Measurements from ENCODE around the gene ABCG2. TPM values are rescaled to one million over a fixed set of nuclear protein-coding genes. Genes with fewer than 3 reads are reported as not detected.

ABCG2 gene
- total RNA-seq, 5 donors from 2014 or later (not counting 1 experiment from before 2014, with no cell fraction given), result 0.35 to 1.1 (median 0.44) TPM; not detected in 1

DNA sequence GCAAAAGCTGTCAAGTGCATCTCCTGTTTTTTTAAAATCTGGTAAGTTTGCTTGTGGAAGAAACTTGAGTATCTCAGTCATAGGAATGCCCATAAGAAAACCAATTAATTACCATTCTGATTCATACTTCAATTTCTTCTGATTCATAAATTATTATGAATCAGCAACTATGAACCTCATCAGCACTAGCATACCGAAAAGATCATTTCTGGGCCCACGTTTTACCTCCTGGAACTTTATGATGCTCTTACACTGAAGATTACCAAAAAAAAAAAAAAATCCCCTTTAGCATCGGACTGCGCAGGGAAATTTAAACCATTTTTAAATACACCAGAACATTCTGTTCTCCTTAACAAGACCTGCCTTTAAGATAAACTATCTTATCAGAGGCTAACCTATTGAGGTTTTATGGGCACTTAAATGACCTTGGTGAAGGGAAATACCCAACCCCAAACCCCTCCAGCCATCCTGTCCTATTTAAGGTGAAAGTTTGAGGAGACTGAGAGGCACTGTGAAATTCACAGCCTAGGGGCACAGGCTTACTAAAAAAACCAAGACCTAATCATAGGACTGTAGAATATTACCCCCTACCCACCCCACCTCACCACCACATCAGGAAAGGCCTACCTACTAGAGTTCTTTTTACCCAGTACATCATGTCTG lies 38.2 kb upstream of the ABCG2 start:
- POLR2A ChIA-PET, result interaction anchor here in 1 of 2 donors (0.6 kb wide), 1 partner anchor 120 kb away, joined by 3 read pairs; no protein-coding TSS in a partner anchor
- H3K27ac Mint-ChIP-seq, result no peak overlapping the region
- no peaks in the 10 kb centered on the region for H3K27me3 Mint-ChIP-seq
- DNase-seq (no peak), ATAC-seq (replicated peaks in 1 of 4) (no peak)
- Histone ChIP-seq H3K27ac (ENCODE audit: low read length) (no peak overlapping the region), H3K36me3 (ENCODE audit: control insufficient read depth in 2 of 2, extremely low read depth in 1 of 2, insufficient read depth in 1 of 2, low read length in 1 of 2) (no peaks in the 10 kb centered on the region), H3K9me3 (no peaks in the 10 kb centered on the region), H3K4me3 (ENCODE audit: control insufficient read depth in 1 of 2, extremely low read depth in 1 of 2, low read length in 1 of 2) (no peak overlapping the region), H3K4me1 (ENCODE audit: control insufficient read depth in 1 of 2, extremely low read depth in 1 of 2, insufficient read depth in 2 of 2, low read length in 2 of 2) (no peaks in the 10 kb centered on the region), H3K27me3 (replicated peaks in 1 of 2; ENCODE audit: control insufficient read depth in 2 of 2, extremely low read depth in 1 of 2, insufficient read depth in 2 of 2, low read length in 1 of 2) (no peaks in the 10 kb centered on the region)
- no peaks in the 10 kb centered on the region for H3K36me3 Mint-ChIP-seq
- CTCF ChIA-PET, result interaction anchor here (0.7 to 0.9 kb wide), 2 partner anchors 11 to 886 kb away, joined by 3 read pairs; no protein-coding TSS in a partner anchor
- no peak overlapping the region for H3K4me3 Mint-ChIP-seq
- WGBS (ENCODE audit: insufficient coverage), result 48% methylated on average over 2 of the region's 4 CpGs
- no peaks in the 10 kb centered on the region for H3K4me1 Mint-ChIP-seq
- no peaks in the 10 kb centered on the region for H3K9me3 Mint-ChIP-seq

DNA sequence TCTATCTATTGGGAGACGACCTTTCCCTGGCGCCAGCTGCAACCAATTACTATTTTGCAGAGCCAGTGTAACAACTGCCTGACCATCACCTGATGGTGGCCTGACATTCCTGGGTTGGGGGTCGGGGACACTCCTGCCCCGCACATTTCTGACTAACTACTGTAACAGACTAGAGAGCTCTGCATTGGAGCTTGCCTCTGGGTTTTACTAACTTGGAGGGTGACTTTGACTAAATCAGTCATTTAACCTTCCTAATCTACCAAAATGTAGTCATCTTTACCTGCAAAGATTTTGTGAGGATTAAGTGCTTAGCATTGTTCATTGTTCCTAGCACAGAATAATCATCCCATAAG lies 37.5 kb upstream of the ABCG2 start:
- 60% methylated on average over 1 of the region's 4 CpGs for WGBS (ENCODE audit: insufficient coverage)
- CTCF ChIA-PET, result no interaction called here

DNA sequence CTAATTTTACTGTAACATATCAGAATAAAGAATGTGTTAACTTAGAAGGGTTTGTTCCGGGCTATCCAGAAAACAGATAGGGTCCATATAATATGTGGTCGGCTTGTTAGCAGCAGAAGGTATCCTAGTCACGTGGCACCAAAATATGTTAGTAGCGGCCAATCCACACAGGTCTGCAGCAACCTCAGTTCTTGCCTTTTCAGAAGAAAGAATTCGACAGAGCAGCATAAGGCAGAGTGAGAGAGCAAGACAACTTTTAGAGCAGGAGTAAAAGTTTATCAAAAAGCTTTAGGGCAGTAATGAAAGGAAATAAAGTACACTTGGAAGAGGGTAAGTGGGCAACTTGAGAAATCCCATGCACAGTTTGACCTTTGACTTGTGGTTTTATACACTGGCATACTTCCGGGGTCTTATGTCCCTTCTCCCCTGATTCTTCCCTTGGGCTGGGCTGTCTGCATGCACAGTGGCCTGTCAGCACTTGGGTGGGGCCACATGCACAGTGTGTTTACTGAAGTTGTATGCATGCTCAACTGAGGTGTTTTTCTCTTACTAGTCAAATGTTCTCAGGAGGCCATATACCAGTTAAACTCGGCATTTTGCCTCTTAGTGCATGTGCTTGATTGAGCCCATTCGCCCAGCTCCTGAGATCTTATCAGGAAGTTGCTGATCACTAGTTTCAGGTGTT lies 37.0 kb upstream of the ABCG2 start:
- H3K4me3 ChIP-seq (ENCODE audit: control insufficient read depth in 1 of 2, extremely low read depth in 1 of 2, low read length in 1 of 2), result no peak overlapping the region
- POLR2A ChIA-PET, result no interaction called here
- H3K4me3 Mint-ChIP-seq, result no peak overlapping the region
- CTCF ChIA-PET, result no interaction called here
- DNase-seq (no peak), ATAC-seq (replicated peaks in 1 of 4) (no peak)
- no peaks in the 10 kb centered on the region for H3K9me3 ChIP-seq
- no peak overlapping the region for H3K27ac Mint-ChIP-seq
- no peaks in the 10 kb centered on the region for H3K36me3 ChIP-seq (ENCODE audit: control insufficient read depth in 2 of 2, extremely low read depth in 1 of 2, insufficient read depth in 1 of 2, low read length in 1 of 2)
- 88% methylated on average over 7 of the region's 8 CpGs for whole genome bisulfite sequencing (ENCODE audit: insufficient coverage)
- no peaks in the 10 kb centered on the region for H3K36me3 Mint-ChIP-seq
- H3K27me3 ChIP-seq (replicated peaks in 1 of 2; ENCODE audit: control insufficient read depth in 2 of 2, extremely low read depth in 1 of 2, insufficient read depth in 2 of 2, low read length in 1 of 2), result no peaks in the 10 kb centered on the region
- H3K4me1 ChIP-seq (ENCODE audit: control insufficient read depth in 1 of 2, extremely low read depth in 1 of 2, insufficient read depth in 2 of 2, low read length in 2 of 2), result no peaks in the 10 kb centered on the region
- H3K9me3 Mint-ChIP-seq, result no peaks in the 10 kb centered on the region
- no peaks in the 10 kb centered on the region for H3K27me3 Mint-ChIP-seq
- H3K4me1 Mint-ChIP-seq, result no peaks in the 10 kb centered on the region
- no peak overlapping the region for H3K27ac ChIP-seq (ENCODE audit: low read length)

More for the DNA sequence above, 37.5 kb upstream of the ABCG2 start:
- H3K4me3 ChIP-seq (ENCODE audit: control insufficient read depth in 1 of 2, extremely low read depth in 1 of 2, low read length in 1 of 2), result no peak overlapping the region
- no peaks in the 10 kb centered on the region for H3K4me1 Mint-ChIP-seq
- H3K27ac Mint-ChIP-seq, result no peak overlapping the region
- no peaks in the 10 kb centered on the region for H3K27me3 Mint-ChIP-seq
- ATAC-seq (replicated peaks in 1 of 4), result no peak
- no peaks in the 10 kb centered on the region for H3K27me3 ChIP-seq (replicated peaks in 1 of 2; ENCODE audit: control insufficient read depth in 2 of 2, extremely low read depth in 1 of 2, insufficient read depth in 2 of 2, low read length in 1 of 2)
- no peak overlapping the region for H3K4me3 Mint-ChIP-seq
- no peaks in the 10 kb centered on the region for H3K9me3 ChIP-seq
- H3K36me3 Mint-ChIP-seq, result no peaks in the 10 kb centered on the region
- no peaks in the 10 kb centered on the region for H3K36me3 ChIP-seq (ENCODE audit: control insufficient read depth in 2 of 2, extremely low read depth in 1 of 2, insufficient read depth in 1 of 2, low read length in 1 of 2)
- no peak overlapping the region for H3K27ac ChIP-seq (ENCODE audit: low read length)
- no peaks in the 10 kb centered on the region for H3K4me1 ChIP-seq (ENCODE audit: control insufficient read depth in 1 of 2, extremely low read depth in 1 of 2, insufficient read depth in 2 of 2, low read length in 2 of 2)
- DNase-seq, result no peak
- H3K9me3 Mint-ChIP-seq, result no peaks in the 10 kb centered on the region
- POLR2A ChIA-PET, result no interaction called here

DNA sequence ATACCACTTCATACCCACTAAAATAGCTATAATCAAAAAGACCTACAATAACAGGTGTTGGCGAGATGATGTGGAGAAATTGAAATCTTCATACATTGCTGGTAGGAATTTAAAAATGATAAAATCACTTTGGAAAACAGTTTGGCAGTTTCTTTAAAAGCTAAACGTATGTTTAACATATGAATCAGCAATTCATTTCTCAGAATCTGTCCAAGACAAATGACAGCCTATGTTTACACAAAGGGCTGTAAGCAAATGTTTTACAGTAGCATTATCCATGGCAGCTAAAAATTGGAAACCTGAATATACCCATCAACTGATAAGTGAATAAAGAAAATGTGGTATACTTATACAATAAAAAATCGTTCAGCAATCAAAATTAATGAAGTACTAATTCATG lies 33.0 kb upstream of the ABCG2 start:
- Histone ChIP-seq H3K27ac (ENCODE audit: low read length) (no peak overlapping the region), H3K4me1 (ENCODE audit: control insufficient read depth in 1 of 2, extremely low read depth in 1 of 2, insufficient read depth in 2 of 2, low read length in 2 of 2) (no peaks in the 10 kb centered on the region), H3K27me3 (replicated peaks in 1 of 2; ENCODE audit: control insufficient read depth in 2 of 2, extremely low read depth in 1 of 2, insufficient read depth in 2 of 2, low read length in 1 of 2) (no peaks in the 10 kb centered on the region), H3K4me3 (ENCODE audit: control insufficient read depth in 1 of 2, extremely low read depth in 1 of 2, low read length in 1 of 2) (no peak overlapping the region), H3K36me3 (ENCODE audit: control insufficient read depth in 2 of 2, extremely low read depth in 1 of 2, insufficient read depth in 1 of 2, low read length in 1 of 2) (no peaks in the 10 kb centered on the region), H3K9me3 (no peaks in the 10 kb centered on the region)
- Mint-ChIP-seq H3K27ac (no peak overlapping the region), H3K9me3 (no peaks in the 10 kb centered on the region), H3K4me3 (no peak overlapping the region), H3K4me1 (peaks cover 4 to 7% (median 6%) of the 10 kb centered on the region in 3 donors), H3K27me3 (no peaks in the 10 kb centered on the region), H3K36me3 (no peaks in the 10 kb centered on the region)
- ChIA-PET POLR2A (no interaction called here), CTCF (interaction anchor here in 1 of 2 donors (1.1 kb wide), 1 partner anchor 21 kb away, joined by 4 read pairs; no protein-coding TSS in a partner anchor)
- WGBS (ENCODE audit: insufficient coverage), result no CpG with 5 or more reads among the region's 3 CpGs
- DNase-seq (no peak), ATAC-seq (replicated peaks in 1 of 4) (no peak)

DNA sequence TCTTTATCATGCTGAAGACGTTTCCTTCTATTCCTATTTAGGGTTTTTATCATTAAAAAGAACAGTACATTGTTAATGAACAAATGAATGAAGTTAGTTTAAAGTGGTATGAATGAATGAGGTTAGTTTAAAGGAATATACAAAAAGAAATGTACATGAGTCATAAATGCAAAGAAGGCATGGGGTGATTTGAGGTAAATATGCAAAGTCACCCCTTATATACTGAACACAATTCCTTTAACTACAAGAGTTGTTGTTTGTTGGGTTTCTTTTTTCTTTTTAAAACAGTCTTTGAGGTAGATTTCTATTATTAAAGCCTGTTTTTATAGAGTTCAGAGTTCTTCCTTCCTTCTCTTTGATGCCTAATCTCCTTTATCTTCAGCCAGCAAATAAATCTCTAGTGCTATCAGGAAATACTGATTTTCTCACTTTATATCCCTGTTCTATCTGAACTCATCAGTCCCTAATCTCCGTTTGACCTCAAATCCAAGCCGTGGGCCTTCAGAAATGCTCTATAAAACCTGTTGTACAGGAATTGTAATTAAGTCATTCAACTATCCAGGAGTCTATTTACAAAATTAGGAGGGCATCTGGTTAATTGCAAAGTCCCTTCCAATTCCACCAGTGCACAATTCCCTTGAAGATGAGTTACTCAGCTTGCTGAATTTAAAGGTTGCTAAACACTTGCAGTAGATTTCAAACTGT lies 31.6 kb upstream of the ABCG2 start:
- Mint-ChIP-seq H3K27me3 (no peaks in the 10 kb centered on the region), H3K36me3 (no peaks in the 10 kb centered on the region), H3K27ac (no peak overlapping the region), H3K9me3 (no peaks in the 10 kb centered on the region), H3K4me3 (no peak overlapping the region), H3K4me1 (peaks cover 4 to 7% (median 6%) of the 10 kb centered on the region in 3 donors)
- ChIA-PET POLR2A (no interaction called here), CTCF (no interaction called here)
- no peak overlapping the region for H3K27ac ChIP-seq (ENCODE audit: low read length)
- H3K9me3 ChIP-seq, result no peaks in the 10 kb centered on the region
- no peak overlapping the region for H3K4me3 ChIP-seq (ENCODE audit: control insufficient read depth in 1 of 2, extremely low read depth in 1 of 2, low read length in 1 of 2)
- DNase-seq (no peak), ATAC-seq (replicated peaks in 1 of 4) (no peak)
- H3K27me3 ChIP-seq (replicated peaks in 1 of 2; ENCODE audit: control insufficient read depth in 2 of 2, extremely low read depth in 1 of 2, insufficient read depth in 2 of 2, low read length in 1 of 2), result no peaks in the 10 kb centered on the region
- no peaks in the 10 kb centered on the region for H3K36me3 ChIP-seq (ENCODE audit: control insufficient read depth in 2 of 2, extremely low read depth in 1 of 2, insufficient read depth in 1 of 2, low read length in 1 of 2)
- no peaks in the 10 kb centered on the region for H3K4me1 ChIP-seq (ENCODE audit: control insufficient read depth in 1 of 2, extremely low read depth in 1 of 2, insufficient read depth in 2 of 2, low read length in 2 of 2)
- WGBS (ENCODE audit: insufficient coverage), result no CpG with 5 or more reads among the region's 3 CpGs

DNA sequence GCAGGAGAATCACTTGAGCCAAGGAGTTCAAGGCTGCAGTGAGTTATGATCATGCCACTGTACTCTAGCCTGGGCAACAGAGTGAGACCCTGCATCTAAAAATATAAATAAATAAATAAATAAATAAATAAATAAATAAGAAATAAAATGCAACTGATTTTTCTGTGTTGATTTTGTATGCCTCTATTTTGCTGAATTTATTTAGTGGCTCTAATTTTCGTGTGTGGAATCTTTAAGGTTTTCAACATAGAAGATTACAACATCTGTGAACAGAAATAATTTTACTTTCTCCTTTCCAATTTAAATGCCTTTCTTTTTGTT lies 30.9 kb upstream of the ABCG2 start:
- H3K27ac Mint-ChIP-seq, result no peak overlapping the region
- peaks cover 4 to 7% (median 6%) of the 10 kb centered on the region in 3 donors for H3K4me1 Mint-ChIP-seq
- POLR2A ChIA-PET, result interaction anchor here in 1 of 2 donors (0.6 kb wide), 1 partner anchor 97 kb away, joined by 3 read pairs; no protein-coding TSS in a partner anchor
- Histone ChIP-seq H3K4me3 (ENCODE audit: control insufficient read depth in 1 of 2, extremely low read depth in 1 of 2, low read length in 1 of 2) (no peak overlapping the region), H3K36me3 (ENCODE audit: control insufficient read depth in 2 of 2, extremely low read depth in 1 of 2, insufficient read depth in 1 of 2, low read length in 1 of 2) (no peaks in the 10 kb centered on the region), H3K27me3 (replicated peaks in 1 of 2; ENCODE audit: control insufficient read depth in 2 of 2, extremely low read depth in 1 of 2, insufficient read depth in 2 of 2, low read length in 1 of 2) (no peaks in the 10 kb centered on the region), H3K4me1 (ENCODE audit: control insufficient read depth in 1 of 2, extremely low read depth in 1 of 2, insufficient read depth in 2 of 2, low read length in 2 of 2) (no peaks in the 10 kb centered on the region), H3K27ac (ENCODE audit: low read length) (no peak overlapping the region), H3K9me3 (no peaks in the 10 kb centered on the region)
- no peak overlapping the region for H3K4me3 Mint-ChIP-seq
- DNase-seq (no peak), ATAC-seq (replicated peaks in 1 of 4) (no peak)
- H3K9me3 Mint-ChIP-seq, result no peaks in the 10 kb centered on the region
- no peaks in the 10 kb centered on the region for H3K36me3 Mint-ChIP-seq
- H3K27me3 Mint-ChIP-seq, result no peaks in the 10 kb centered on the region
- CTCF ChIA-PET, result interaction anchor here in 1 of 2 donors (0.6 kb wide), 1 partner anchor 568 kb away, joined by 3 read pairs; no protein-coding TSS in a partner anchor
- no CpG with 5 or more reads among the region's 1 CpG for WGBS (ENCODE audit: insufficient coverage)
